K562 (cell line): ENCODE data around the gene ASPHD1. TPM values are rescaled to one million over a fixed set of nuclear protein-coding genes. Genes with fewer than 3 reads are reported as not detected.

Source experiments
- ATAC-seq: fragments of 200-7000 bp; cut with Tn5 transposase; 3 replicates; pipeline ENCODE4 v1.9.1; 2020; ENCODE audit warnings: moderate library complexity
- Bru-seq: library from RNA; stranded (reverse); fragments of 400-500 nt; gene quantifications from one replicate; lab custom pipeline; 2021; lab: Mats Ljungman, UMichigan
- BruChase-seq, 2 experiments: library from RNA; stranded (reverse); fragments of 400-500 nt; gene quantifications; one replicate each; lab custom pipeline; 2021; lab: Mats Ljungman, UMichigan
- BruUV-seq: library from RNA; stranded (reverse); fragments of 400-500 nt; replicated peaks from 2 replicates; lab custom pipeline; 2021; lab: Mats Ljungman, UMichigan
- CTCF ChIA-PET: fragments of 300-600 bp; formaldehyde crosslinking; extraction: SDS; loops from one replicate; lab custom pipeline; 2021; ENCODE audit warnings: low intra/inter-chr PET ratio; lab: Yijun Ruan, JAX
- POLR2A ChIA-PET: fragments of 300-600, 350-650 bp; sonication (Branson Sonifier 250); formaldehyde crosslinking; extraction: SDS; loops from one replicate; lab custom pipeline; 2021; ENCODE audit warnings: antibody characterized with exemption, inconsistent platforms; lab: Yijun Ruan, JAX
- DNase-seq, 4 experiments: peaks; one replicate each; pipeline versions ENCODE4 v3.0.0 to v3.0.0-alpha.2; 2011 to 2018; ENCODE audit warnings: low spot score in 3 of 4, mixed read lengths in 3 of 4; ENCODE audit errors: extremely low read depth in 1 of 4
- FAIRE-seq: peaks from 2 replicates; lab custom pipeline; 2011; peaks lifted over from hg19 to GRCh38; lab: Jason Lieb, UNC
- H2AFZ ChIP-seq: 2 replicates; pipeline ENCODE4 v1.6.0; 2011; ENCODE audit warnings: low read depth, low read length, control low read depth, inconsistent platforms
- H3K27ac ChIP-seq: fragments of 200-600 bp; 3 replicates; pipeline ENCODE4 v1.8.0; 2011; ENCODE audit warnings: low read depth, mild to moderate bottlenecking, control low read depth, inconsistent platforms, low read length, moderate library complexity, mixed read lengths; ENCODE audit errors: extremely low read depth
- H3K27me3 ChIP-seq, 2 experiments: fragments of 300-600 bp in 1 of 2; 2 replicates in 1 of 2; 3 replicates in 1 of 2; pipeline versions ENCODE4 v1.6.0 to v1.8.0; 2011; ENCODE audit warnings: inconsistent platforms in 2 of 2, low read length in 2 of 2, mild to moderate bottlenecking in 1 of 2, mixed read lengths in 1 of 2, moderate library complexity in 1 of 2; ENCODE audit not compliant: control insufficient read depth in 2 of 2, insufficient read depth in 2 of 2
- H3K36me3 ChIP-seq: fragments of 300-600 bp; 3 replicates; pipeline ENCODE4 v1.8.0; 2011; ENCODE audit warnings: mild to moderate bottlenecking, low read length, inconsistent platforms; ENCODE audit not compliant: control insufficient read depth, insufficient read depth
- H3K4me1 ChIP-seq, 2 experiments: fragments of 200-600 bp in 1 of 2; replicated peaks in 1 of 2; 2 replicates in 1 of 2; 3 replicates in 1 of 2; pipeline versions ENCODE4 v1.5.1 to v1.8.0; 2011; ENCODE audit warnings: inconsistent platforms in 2 of 2, low read length in 2 of 2, mild to moderate bottlenecking in 1 of 2, mixed read lengths in 1 of 2, moderate library complexity in 1 of 2; ENCODE audit not compliant: control insufficient read depth in 2 of 2, insufficient read depth in 2 of 2
- H3K4me2 ChIP-seq: 2 replicates; pipeline ENCODE4 v1.6.1; 2011; ENCODE audit warnings: low read length, control low read depth, inconsistent platforms, mixed read lengths; ENCODE audit not compliant: insufficient read depth
- H3K4me3 ChIP-seq: fragments of 200-600 bp; sonication (generic), shearing (Covaris generic); 2 replicates; pipeline ENCODE4 v1.5.1; 2016; ENCODE audit warnings: control low read depth, inconsistent platforms
- H3K79me2 ChIP-seq: fragments of 200-600 bp; 3 replicates; pipeline ENCODE4 v1.8.0; 2011; ENCODE audit warnings: low read length, inconsistent platforms; ENCODE audit not compliant: control insufficient read depth, insufficient read depth
- H3K9ac ChIP-seq, 2 experiments: 2 replicates each; pipeline versions ENCODE4 v1.6.0 to v1.6.1; 2011; ENCODE audit warnings: low read depth in 2 of 2, low read length in 2 of 2, control low read depth in 1 of 2, inconsistent platforms in 1 of 2, mild to moderate bottlenecking in 1 of 2, mixed read lengths in 1 of 2; ENCODE audit not compliant: insufficient read depth in 1 of 2
- H3K9me1 ChIP-seq: one replicate; pipeline ENCODE4 v1.6.0; 2011; ENCODE audit warnings: inconsistent platforms, mild to moderate bottlenecking, low read length, moderate library complexity; ENCODE audit not compliant: control insufficient read depth, insufficient read depth
- H3K9me3 ChIP-seq: replicated peaks from 2 replicates; pipeline ENCODE4 v1.5.1; 2011; ENCODE audit warnings: low read depth, low read length, inconsistent platforms; ENCODE audit not compliant: control insufficient read depth, insufficient read depth
- H4K20me1 ChIP-seq: replicated peaks from 2 replicates; pipeline ENCODE4 v1.6.1; 2011; ENCODE audit warnings: low read length, inconsistent platforms, mixed read lengths; ENCODE audit not compliant: control insufficient read depth, insufficient read depth
- BRF2 ChIP-seq: IDR thresholded peaks from 3 replicates; pipeline ENCODE4 v1.6.1; 2011; ENCODE audit warnings: borderline replicate concordance, mild to moderate bottlenecking; ENCODE audit not compliant: insufficient read length, insufficient read depth
- GATAD2A ChIP-seq: fragments of 450-650 bp; IDR thresholded peaks from 2 replicates; pipeline ENCODE4 v1.6.1; 2017
- KAT8 ChIP-seq: fragments of 450-650 bp; IDR thresholded peaks from 2 replicates; pipeline ENCODE4 v1.6.1; 2016; ENCODE audit warnings: low read depth, mild to moderate bottlenecking
- KLF6 ChIP-seq: fragments of 250-450 bp; sonication (Bioruptor Pico); IDR thresholded peaks from 2 replicates; pipeline ENCODE4 v1.4.0; 2020; ENCODE audit warnings: mild to moderate bottlenecking, moderate library complexity, borderline replicate concordance
- MCM3 ChIP-seq: fragments of 450-650 bp; IDR thresholded peaks from 2 replicates; pipeline ENCODE4 v1.6.1; 2016
- NCOA4 ChIP-seq: fragments of 450-650 bp; IDR thresholded peaks from 2 replicates; pipeline ENCODE4 v1.6.1; 2018; ENCODE audit warnings: mild to moderate bottlenecking; ENCODE audit not compliant: partially characterized antibody
- SRSF3 ChIP-seq: fragments of 200-400 bp; formaldehyde crosslinking; IDR thresholded peaks from 2 replicates; pipeline ENCODE4 v1.6.1; 2016; ENCODE audit warnings: mild to moderate bottlenecking, low read length, moderate library complexity; ENCODE audit not compliant: insufficient read depth
- TCF15 ChIP-seq: fragments of 250-450 bp; sonication (Bioruptor Pico); IDR thresholded peaks from 2 replicates; pipeline ENCODE4 v1.8.0; 2022; ENCODE audit warnings: moderate library complexity, mild to moderate bottlenecking, inconsistent platforms
- TGIF2 ChIP-seq: sonication (generic); formaldehyde crosslinking; IDR thresholded peaks from 2 replicates; pipeline ENCODE4 v1.8.1; 2022; ENCODE audit warnings: mild to moderate bottlenecking, missing genetic modification reagents, moderate library complexity
- ZNF512 ChIP-seq: IDR thresholded peaks from 2 replicates; pipeline ENCODE4 v1.6.1; 2016; ENCODE audit warnings: missing genetic modification characterization, missing compliant biosample characterization
- WGBS: fragments of 100-300 bp; shearing (Covaris generic); methylation state at CpG from one replicate; pipeline ENCODE4 v1.1.6; 2016; ENCODE audit warnings: low coverage, mixed read lengths; ENCODE audit not compliant: insufficient coverage; ENCODE audit errors: missing lambda C conversion rate; 5-methylcytosine and 5-hydroxymethylcytosine counted together
- in situ Hi-C: fragments of 300-500 bp; cut with MboI; formaldehyde crosslinking; loops from 4 replicates; pipeline ENCODE4 v1.15.0; 2018; ENCODE audit warnings: inconsistent platforms, mixed read lengths
- intact Hi-C: fragments of 100-400 bp; cut with micrococcal nuclease; formaldehyde crosslinking; loops from 2 replicates; pipeline ENCODE4 v1.14.2; 2022
- long read RNA-seq, 3 experiments: library from polyadenylated mRNA in 2 of 3; library from RNA in 1 of 3; unstranded in 2 of 3; stranded (forward) in 1 of 3; transcript quantifications; one replicate each; pipeline ENCODE4 v2.0.0, GENCODE V29; 2019 to 2022
- polyA minus RNA-seq, 3 experiments: library from RNA; depleted of rRNA, polyadenylated mRNA; stranded (reverse); fragments of >200 nt; gene quantifications; 2 replicates each; pipeline ENCODE4 v1.2.3, GENCODE V29; 2011
- polyA plus RNA-seq, 8 experiments: library from polyadenylated mRNA; depleted of rRNA in 4 of 8; stranded (reverse) in 5 of 8; unstranded in 3 of 8; fragments of >200 nt; fragmentation: Nextera tagmentation in 2 of 8; fragmentation: Illumina TruSeq in 1 of 8; extraction: Ambion mirVana in 2 of 8; extraction: Trizol in 1 of 8; gene quantifications; 2 replicates each; pipeline versions ENCODE4 v1.2.1 to v1.2.3, GENCODE V29; 2011 to 2014; ENCODE audit warnings: inconsistent platforms in 1 of 8, missing spikeins in 1 of 8
- total RNA-seq, 7 experiments: library from RNA; depleted of rRNA in 6 of 7; stranded (reverse); fragments of >200 nt in 6 of 7; fragmentation: Illumina TruSeq in 2 of 7; extraction: Trizol in 2 of 7; gene quantifications; 2 replicates each; pipeline versions ENCODE4 v1.2.1 to v1.2.3, GENCODE V29; 2011 to 2021; ENCODE audit warnings: low replicate concordance in 1 of 7

ASPHD1 gene, protein sequence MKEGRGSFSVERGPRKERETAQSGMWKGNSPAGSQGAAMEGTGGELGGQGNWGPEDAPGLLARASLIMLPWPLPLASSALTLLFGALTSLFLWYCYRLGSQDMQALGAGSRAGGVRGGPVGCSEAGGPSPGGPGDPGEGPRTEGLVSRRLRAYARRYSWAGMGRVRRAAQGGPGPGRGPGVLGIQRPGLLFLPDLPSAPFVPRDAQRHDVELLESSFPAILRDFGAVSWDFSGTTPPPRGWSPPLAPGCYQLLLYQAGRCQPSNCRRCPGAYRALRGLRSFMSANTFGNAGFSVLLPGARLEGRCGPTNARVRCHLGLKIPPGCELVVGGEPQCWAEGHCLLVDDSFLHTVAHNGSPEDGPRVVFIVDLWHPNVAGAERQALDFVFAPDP
- not detected in 2 replicates for total RNA-seq (2011; cell fraction: chromatin; rRNA removed; ENCODE audit: low replicate concordance)
- total RNA-seq (2011; cell fraction: nucleolus; rRNA removed): 0.33 TPM in 1 of 2 replicates, not detected in the other
- 0.29 TPM in 1 of 2 replicates, not detected in the other for total RNA-seq (2011; cell fraction: nucleoplasm; rRNA removed)
- total RNA-seq (2014; rRNA removed) (not detected in 2 replicates), total RNA-seq (2014; rRNA removed; fragmentation: Illumina TruSeq; extraction: Trizol) (not detected in 2 replicates), total RNA-seq (2015; rRNA removed; fragmentation: Illumina TruSeq; extraction: Trizol) (not detected in 2 replicates), total RNA-seq (2021) (0.18 and 0.22 TPM in 2 replicates), polyA plus RNA-seq (2011; rRNA removed) (0.07 and 0.25 TPM in 2 replicates), polyA plus RNA-seq (2014; fragmentation: Illumina TruSeq; extraction: Trizol) (0.29 TPM in 1 of 2 replicates, not detected in the other), polyA plus RNA-seq (2014; fragmentation: Nextera tagmentation; extraction: Ambion mirVana) (under 1 TPM in 1 of 2 experiments, not detected in 1; 0.03 TPM), polyA plus RNA-seq (2014; rRNA removed) (0.32 and 0.70 TPM in 2 replicates), polyA minus RNA-seq (2011; rRNA and poly(A)+ RNA removed) (not detected in 2 replicates), Bru-seq, nascent RNA (percentile 19 among the genes with signal in this experiment), BruChase-seq, experiment 1, labeled RNA remaining after a 2-hour chase (percentile 20 among the genes with signal in this experiment), BruChase-seq, experiment 2, labeled RNA remaining after a 6-hour chase (percentile 12 among the genes with signal in this experiment)
- polyA plus RNA-seq (2011; cell fraction: cytosol; rRNA removed): 0.92 TPM in 1 of 2 replicates, not detected in the other
- polyA plus RNA-seq (2011; cell fraction: nucleus; rRNA removed): 0.15 and 0.64 TPM in 2 replicates
- polyA plus RNA-seq (2012): 0.21 and 0.29 TPM in 2 replicates
- polyA minus RNA-seq (2011; cell fraction: cytosol; rRNA and poly(A)+ RNA removed): not detected in 2 replicates
- not detected in 2 replicates for polyA minus RNA-seq (2011; cell fraction: nucleus; rRNA and poly(A)+ RNA removed)
- long read RNA-seq, experiment 1, partial matches to known transcripts: 0 of 2 reads
- long read RNA-seq, experiment 1, other reads (novel, unspliced or antisense): 2 of 2 reads
- long read RNA-seq, experiment 2, partial matches to known transcripts: 0 of 2 reads
- long read RNA-seq, experiment 2, other reads (novel, unspliced or antisense): 0 of 2 reads
- long read RNA-seq, experiment 3: 0 reads

- Histone ChIP-seq H3K9me3 (no peaks in the 10 kb centered on the region), H3K9me1 (peaks cover 3% of the 10 kb centered on the region), H3K4me3 (peak within 1 kb of the TSS; percentile 59), H3K79me2 (no peaks in the 10 kb centered on the region), H3K9ac (peak within 1 kb of the TSS in 1 of 2 experiments; percentile 84; a peak in 2 of 4 replicates), H3K36me3 (no peaks in the 10 kb centered on the region), H3K4me2 (peak within 1 kb of the TSS; percentile 74), H4K20me1 (peaks cover 11% of the 10 kb centered on the region; the same call in 1 of the 2 replicates), H3K4me1 (peaks cover 0 to 32% of the 10 kb centered on the region in 2 experiments; a peak in 3 of 5 replicates), H2AFZ (peak within 1 kb of the TSS; percentile 80), H3K27ac (no peak within 1 kb of the TSS), H3K27me3 (peaks cover 11 to 23% of the 10 kb centered on the region in 2 experiments)
- ChIA-PET CTCF (no interaction called here), POLR2A (interaction anchor here (0.7 to 1.6 kb wide), 6 partner anchors 12 to 95 kb away, joined by 3 to 5 read pairs (median 4); partner anchors contain the start of gene HIRIP3)
- intact Hi-C loops: no loop called here
- no TSS peak for BruUV-seq
- FAIRE-seq (no peak), DNase-seq (peak in 3 of 4 experiments; percentile 52 to 94 (median 91)), ATAC-seq (peak; percentile 89)
- WGBS: 2% methylated on average over 18 of the region's 67 CpGs
- in situ Hi-C loops: no loop called here
- TF ChIP-seq BRF2: no peak
- no peak for TF ChIP-seq KAT8
- peak; percentile 97 for TF ChIP-seq TGIF2
- no peak for TF ChIP-seq KLF6
- no peak for TF ChIP-seq TCF15
- no peak for TF ChIP-seq SRSF3
- no peak for TF ChIP-seq GATAD2A
- no peak for TF ChIP-seq MCM3
- peak; percentile 66 for TF ChIP-seq ZNF512
- TF ChIP-seq NCOA4: no peak
These were observed at the start of gene ASPHD1 for GRCh38 chr16:29900102-29900887. ASPHD1 (plus strand) TSS chr16:29900488; CDS start chr16:29900972, 484 bp downstream.
